SK-N-SH treated with all-trans-retinoic acid at 6 μM for 48 hours (cell line): ENCODE data around the gene CEP164.
A peak's percentile ranks its signal among the peaks of the same experiment; 100 is the strongest.

Experiments used
- OSR1 ChIP-seq: fragments of 250-450 bp; sonication (Bioruptor Pico); IDR thresholded peaks from 2 replicates; pipeline ENCODE4 v1.8.0; 2022; ENCODE audit warnings: moderate library complexity, mild to moderate bottlenecking, inconsistent platforms
- PATZ1 ChIP-seq: fragments of 250-450 bp; sonication (Bioruptor Pico); IDR thresholded peaks from 2 replicates; pipeline ENCODE4 v1.8.0; 2020; ENCODE audit warnings: mild to moderate bottlenecking, moderate library complexity, borderline replicate concordance
- TSHZ2 ChIP-seq: fragments of 250-450 bp; sonication (Bioruptor Pico); IDR thresholded peaks from 2 replicates; pipeline ENCODE4 v1.5.0; 2020; ENCODE audit warnings: mild to moderate bottlenecking, moderate library complexity
- ZFP30 ChIP-seq: fragments of 450-650 bp; formaldehyde crosslinking; IDR thresholded peaks from 2 replicates; pipeline ENCODE4 v1.5.0; 2022; ENCODE audit warnings: mild to moderate bottlenecking, moderate library complexity

GRCh38 chr11:117327567-117328374, at the start of gene CEP164:
- TF ChIP-seq OSR1 (no peak), PATZ1 (peak; percentile 96), ZFP30 (CRISPR knock-in tag) (no peak), TSHZ2 (CRISPR knock-in tag) (no peak)
